ENCODE data around the gene NID1.
"Not testable (repeated sequence)": the region's sequence is repeated elsewhere in the genome, so short reads cannot be mapped to it uniquely, and the experiment has no call there.

Gene NID1

DNA sequence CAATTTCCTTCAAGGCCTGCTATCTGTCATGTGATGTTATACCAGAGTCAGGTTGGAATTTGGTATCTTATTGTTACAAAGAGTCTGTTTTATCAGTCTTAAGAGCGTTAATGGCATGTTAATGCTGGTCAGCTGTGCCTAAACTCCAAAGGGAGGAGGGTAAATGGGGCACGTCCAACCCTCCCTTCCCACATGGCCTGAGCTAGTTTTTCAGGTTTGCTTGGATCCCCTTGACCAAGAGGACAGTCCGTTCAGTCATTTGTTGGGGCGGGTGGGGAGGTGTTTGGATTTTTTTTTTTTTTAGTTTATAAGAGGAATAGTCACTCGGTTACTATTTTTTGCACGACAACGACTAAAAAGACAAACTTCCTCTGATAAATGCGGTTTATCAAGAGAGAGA, 134.3 kb downstream of the NID1 start:
- no peak for DNase-seq

DNA sequence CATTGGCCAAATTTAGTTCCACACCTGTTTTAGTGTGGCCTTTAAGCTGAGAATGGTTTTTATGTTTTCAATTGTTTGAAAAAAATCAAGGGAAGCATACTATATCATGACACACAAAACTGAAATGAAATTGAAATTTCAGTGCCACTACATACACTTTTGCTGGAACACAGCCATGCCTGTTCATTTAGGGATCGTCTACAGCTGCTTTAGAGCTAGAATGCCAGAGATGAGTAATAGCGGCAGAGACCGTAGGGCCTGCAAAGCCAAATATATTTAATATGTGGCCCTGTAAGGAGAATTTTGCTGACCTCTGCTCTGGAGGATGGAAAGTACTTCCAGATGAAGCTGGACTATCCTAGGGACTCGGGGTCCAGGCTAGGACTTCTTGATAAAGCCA, 135.7 kb downstream of the NID1 start:
- DNase-seq, result no peak

DNA sequence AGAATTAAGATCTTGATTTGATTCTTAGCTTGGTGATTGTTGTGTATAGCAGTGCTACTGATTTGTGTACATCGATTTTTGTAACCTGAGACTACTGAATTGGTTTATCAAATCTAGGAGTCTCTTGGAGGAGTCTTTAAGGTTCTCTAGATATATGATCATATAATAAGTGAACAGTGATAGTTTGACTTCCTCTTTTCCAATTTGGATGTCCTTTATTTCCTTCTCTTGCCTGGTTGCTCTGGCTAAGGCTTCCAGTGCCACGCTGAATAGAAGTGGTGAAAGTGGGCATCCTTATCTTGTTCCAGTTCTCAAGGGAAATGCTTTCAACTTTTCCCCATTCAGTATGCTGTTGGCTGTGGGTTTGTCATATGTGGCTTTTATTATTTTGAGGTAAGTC, 136.7 kb downstream of the NID1 start:
- no peak for DNase-seq

DNA sequence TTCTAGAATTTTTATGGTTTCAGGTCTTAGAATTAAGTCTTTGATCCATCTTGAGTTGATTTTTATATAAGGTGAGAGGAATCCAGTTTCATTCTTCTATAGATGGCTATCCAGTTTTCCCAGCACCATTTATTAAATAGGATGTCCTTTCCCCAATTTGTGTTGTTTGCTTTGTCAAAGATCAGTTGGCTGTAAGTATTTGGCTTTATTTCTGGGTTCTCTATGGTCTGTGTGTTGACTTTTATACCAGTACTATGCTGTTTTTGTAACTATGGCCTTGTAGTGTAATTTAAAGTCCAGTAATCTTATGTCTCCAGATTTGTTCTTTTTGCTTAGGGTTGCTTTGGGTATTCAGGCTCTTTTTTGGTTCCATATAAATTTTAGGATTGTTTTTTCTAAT, 137.3 kb downstream of the NID1 start:
- not testable (repeated sequence) for DNase-seq

Data from CD4-positive, alpha-beta T cell treated with Interleukin-1 beta for 1 hour (primary cell).